ENCODE data around the gene GALNT2.

GRCh38 chr1:230240446-230241086 is 173.5 kb downstream of the GALNT2 start:
- TF ChIP-seq CTCF (conservative IDR thresholded peaks at IDR 0.05; ENCODE audit: low read length) (no peak), EZH2phosphoT487 (IDR thresholded peaks at IDR 0.05; ENCODE audit: borderline replicate concordance) (no peak)
